ENCODE results near the gene ANAPC2.

ANAPC2 gene

GRCh38 chr9:137160054-137160425, 28.3 kb downstream of the ANAPC2 start:
- no peak for DNase-seq

- no peak for DNase-seq
These were observed 29.0 kb downstream of the ANAPC2 start for GRCh38 chr9:137159105-137160053.

GRCh38 chr9:137158625-137159024, 29.7 kb downstream of the ANAPC2 start:
- DNase-seq: no peak

GRCh38 chr9:137157618-137158415, 30.5 kb downstream of the ANAPC2 start:
- DNase-seq: no peak

- peak; percentile 9 for DNase-seq
These were observed 31.6 kb downstream of the ANAPC2 start for GRCh38 chr9:137156567-137157375.

GRCh38 chr9:137152844-137153405, 35.4 kb downstream of the ANAPC2 start:
- DNase-seq: no peak

GRCh38 chr9:137150617-137151457, 37.5 kb downstream of the ANAPC2 start:
- DNase-seq: peak; percentile 78

DNA sequence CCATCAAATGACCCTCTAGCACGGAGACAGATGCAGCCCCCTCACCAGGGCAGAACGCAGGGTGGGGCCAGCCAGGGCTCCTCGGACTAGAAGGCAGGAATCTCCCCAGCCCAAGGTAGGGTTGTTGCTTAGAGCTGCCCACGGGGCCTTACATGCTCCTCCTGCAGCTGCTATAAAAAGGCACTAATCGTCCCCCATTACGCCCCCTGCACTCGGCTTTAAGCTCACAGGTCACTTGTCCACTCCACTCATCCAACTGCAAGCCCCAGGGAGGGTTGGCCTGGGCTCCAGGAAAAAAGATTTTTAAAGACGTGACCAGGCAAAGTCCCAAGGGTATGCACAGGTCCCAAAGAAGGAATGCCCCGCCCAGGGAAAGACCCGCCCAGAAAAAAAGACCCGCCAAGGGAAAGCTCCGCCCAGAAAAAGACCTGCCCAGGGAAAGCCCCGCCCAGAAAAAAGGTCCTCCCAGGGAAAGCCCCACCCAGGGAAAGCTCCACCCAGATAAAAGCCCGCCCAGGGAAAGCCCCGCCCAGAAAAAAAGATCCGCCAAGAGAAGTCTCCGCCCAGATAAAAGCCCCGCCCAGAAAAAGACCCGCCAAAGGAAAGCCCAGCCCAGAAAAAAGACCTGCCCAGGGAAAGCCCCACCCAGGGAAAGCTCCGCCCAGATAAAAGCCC, 38.3 kb downstream of the ANAPC2 start:
- DNase-seq: no peak

DNA sequence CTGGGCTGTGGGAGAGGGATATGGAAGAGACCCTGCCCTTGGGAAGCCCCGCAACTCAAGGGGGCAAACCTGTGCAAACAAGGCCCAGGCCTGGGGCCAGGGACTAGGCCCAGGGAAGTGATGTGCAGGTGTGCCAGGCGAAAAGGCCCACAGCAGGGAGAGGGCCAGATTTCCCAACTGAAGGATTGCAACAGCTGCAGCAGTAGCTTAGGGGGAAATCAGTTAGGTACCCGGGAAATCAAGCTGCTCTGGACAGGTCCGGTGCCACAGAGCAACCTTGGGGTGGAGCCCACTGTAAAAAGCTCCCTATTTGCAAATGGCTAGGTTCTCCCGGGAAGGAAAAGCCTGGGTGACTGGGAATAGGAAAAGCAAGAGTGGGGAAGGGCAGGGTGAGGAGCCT, 39.0 kb downstream of the ANAPC2 start:
- DNase-seq: no peak

GRCh38 chr9:137148661-137149060, 39.7 kb downstream of the ANAPC2 start:
- no peak for DNase-seq

DNA sequence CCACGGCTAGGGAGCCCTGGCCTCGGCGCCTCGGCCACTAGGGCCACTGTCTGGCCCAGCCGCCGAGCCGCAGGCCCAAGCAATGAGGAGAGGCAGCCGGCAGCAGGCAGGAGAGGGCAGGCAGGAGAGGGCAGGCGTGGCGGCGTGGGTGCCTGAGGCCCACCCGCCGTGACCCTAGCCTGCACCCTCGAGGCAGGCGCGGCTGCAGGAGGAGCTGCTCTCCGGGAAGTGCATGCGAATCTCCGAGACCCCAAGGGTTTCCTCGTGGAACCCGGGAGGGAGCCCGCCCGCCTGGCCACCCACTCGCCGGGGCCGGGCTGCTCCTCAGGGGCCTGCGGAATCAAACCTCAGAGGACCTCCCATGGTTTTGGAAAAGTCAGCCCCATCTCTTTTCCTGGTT, 40.1 kb downstream of the ANAPC2 start:
- no peak for DNase-seq

GRCh38 chr9:137147793-137148160, 40.6 kb downstream of the ANAPC2 start:
- DNase-seq: peak; percentile 33

DNA sequence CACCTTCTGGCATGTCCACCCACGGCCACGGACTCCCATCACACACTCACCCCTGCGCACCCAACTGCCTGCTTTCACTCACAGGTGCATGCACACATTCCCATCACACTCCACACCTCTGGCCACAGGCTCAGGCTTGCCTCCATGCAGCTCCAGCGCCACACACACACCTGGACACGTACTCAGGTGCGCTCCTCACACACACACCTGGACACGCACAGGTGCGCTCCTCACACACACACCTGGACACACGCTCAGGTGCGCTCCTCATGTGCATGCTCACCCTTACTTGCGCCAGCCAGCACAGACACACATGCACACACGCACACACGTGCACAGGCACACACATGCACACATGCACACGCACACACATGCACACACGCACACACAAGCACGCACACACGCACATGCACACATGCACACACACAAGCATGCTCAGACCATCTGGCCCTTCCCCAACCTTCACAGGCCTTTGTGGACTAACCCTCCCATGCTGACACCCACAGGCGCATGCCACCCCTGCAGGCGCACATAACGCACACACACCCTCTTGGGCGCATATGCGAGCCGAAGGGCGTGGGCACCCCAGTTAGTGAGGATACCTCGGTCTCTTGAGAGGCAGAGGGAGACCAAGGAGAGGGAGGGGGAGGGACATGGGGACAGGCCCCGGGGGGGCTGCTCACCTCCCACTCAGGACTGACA, 41.1 kb downstream of the ANAPC2 start:
- DNase-seq: peak; percentile 4

- DNase-seq: no peak
These were observed 41.8 kb downstream of the ANAPC2 start for GRCh38 chr9:137146527-137146918.

DNA sequence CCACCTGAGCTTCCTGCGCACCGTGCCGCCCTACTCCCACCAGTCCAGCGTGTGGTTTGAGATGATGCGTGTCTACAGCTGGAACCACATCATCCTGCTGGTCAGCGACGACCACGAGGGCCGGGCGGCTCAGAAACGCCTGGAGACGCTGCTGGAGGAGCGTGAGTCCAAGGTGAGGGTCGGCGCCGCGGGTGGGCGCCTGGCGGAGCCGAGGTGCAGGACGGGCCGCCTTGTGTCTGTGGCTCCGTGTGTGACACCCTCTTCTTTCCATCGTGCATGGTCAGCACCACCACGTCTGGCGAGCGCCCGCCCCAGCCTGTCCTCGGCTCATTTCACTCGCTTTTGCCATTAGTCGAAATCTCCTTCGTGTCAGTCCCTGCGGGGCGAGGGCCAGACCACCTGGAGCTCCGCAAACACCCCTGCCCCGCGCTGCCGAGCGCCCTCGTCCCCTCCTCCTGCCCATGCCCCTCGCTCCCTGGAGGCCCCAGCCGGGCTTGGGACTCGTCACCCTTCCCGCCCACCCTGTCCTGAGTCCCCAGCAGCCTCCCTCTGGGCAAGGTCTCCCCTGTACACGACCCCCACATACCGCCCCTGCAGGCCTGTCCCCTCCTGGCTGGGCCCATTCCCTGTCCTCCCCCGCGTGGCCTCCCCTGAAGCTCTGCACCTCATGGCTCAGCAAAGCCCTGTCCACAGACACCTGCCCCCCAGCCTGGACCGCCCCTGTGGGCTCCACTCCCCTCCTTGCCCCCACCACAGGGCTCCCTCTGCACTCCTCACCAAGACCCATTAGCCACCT, 42.4 kb downstream of the ANAPC2 start:
- DNase-seq: no peak

DNA sequence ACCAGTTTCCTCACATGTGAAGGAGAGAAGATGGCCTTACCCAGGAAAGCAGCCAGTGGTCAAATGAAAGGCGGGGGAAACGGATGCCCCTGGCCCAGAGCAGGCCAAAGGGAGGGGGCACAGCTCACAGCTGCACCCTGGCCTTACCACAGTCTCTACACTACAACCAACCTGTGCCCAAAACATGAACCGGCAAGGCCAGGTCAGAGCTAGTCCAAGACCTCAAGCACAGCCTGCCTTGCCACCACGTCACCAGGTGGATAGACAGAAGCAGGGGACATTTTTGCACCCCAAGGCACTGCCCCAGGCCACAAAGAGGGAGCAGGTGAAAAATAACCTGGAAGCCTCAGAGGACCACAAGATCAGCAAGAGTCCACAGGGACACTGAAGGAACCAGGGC, 44.9 kb downstream of the ANAPC2 start:
- DNase-seq: no peak

DNA sequence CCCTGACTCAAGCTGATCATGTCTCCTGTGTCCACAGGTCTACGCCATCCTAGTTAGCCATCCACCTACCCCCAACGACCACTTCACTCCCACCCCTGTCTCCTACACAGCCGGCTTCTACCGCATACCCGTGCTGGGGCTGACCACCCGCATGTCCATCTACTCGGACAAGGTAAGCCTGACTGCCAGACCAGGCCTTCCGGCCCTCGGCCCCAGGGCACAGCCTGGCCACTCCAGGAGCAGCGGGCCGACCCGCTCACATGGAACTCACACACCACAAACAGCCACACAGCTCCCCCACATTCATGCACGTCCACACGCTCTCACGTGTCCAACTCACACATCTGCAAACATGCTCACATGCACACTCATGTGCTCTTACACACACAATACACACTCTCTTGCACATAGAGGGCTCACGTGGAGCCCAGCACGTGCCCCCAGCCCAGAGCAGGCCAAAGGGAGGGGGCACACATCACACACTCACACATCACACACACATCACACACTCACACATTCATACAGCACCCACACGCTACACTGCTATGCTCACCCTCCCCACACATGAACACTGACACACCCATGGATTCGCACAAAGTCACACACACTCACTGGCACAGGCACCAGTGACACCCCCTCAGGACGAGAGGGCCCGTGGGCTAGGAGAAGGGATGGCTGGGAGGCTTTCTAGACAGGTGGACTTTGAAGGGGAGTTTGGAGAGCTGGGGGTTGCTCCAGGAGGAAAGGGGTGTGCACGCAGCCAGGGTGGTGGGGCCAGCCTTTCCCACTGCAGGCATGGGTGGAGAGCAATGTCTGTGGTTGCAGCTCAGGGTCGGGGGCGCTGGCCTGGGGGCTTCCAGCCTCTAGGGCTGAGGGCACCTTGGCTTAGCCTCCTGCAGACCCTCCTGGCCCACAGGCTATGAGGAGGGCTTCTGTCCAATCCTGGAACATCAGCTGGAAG, 46.1 kb downstream of the ANAPC2 start:
- no peak for DNase-seq

GRCh38 chr9:137141050-137141810, 47.1 kb downstream of the ANAPC2 start:
- no peak for DNase-seq
